RWPE2 (cell line): ENCODE measurements around the gene MKRN2.

Experiments used
- ATAC-seq: fragments of 200-7000 bp; cut with Tn5 transposase; 3 replicates; pipeline ENCODE4 v1.9.1; 2021; ENCODE audit warnings: low read depth
- DNase-seq: peaks from one replicate; pipeline ENCODE4 v3.0.0-alpha.2; 2020; ENCODE audit warnings: low spot score
- H3K27ac ChIP-seq: fragments of 450-650 bp; 2 replicates; pipeline ENCODE4 v1.5.1; 2017; ENCODE audit warnings: mild to moderate bottlenecking; ENCODE audit not compliant: poor library complexity, severe bottlenecking
- H3K27me3 ChIP-seq: fragments of 250-450 bp; sonication (Bioruptor Pico); 2 replicates; pipeline ENCODE4 v1.5.1; 2021; ENCODE audit warnings: mild to moderate bottlenecking, moderate library complexity; ENCODE audit not compliant: insufficient read depth, poor library complexity, severe bottlenecking
- H3K36me3 ChIP-seq: fragments of 250-450 bp; sonication (Bioruptor Pico); 2 replicates; pipeline ENCODE4 v1.5.1; 2020; ENCODE audit warnings: low read depth, mild to moderate bottlenecking, moderate library complexity
- H3K4me1 ChIP-seq: fragments of 250-450 bp; sonication (Bioruptor Pico); 2 replicates; pipeline ENCODE4 v1.5.1; 2021; ENCODE audit warnings: mild to moderate bottlenecking, moderate library complexity; ENCODE audit not compliant: insufficient read depth, poor library complexity, severe bottlenecking
- H3K4me3 ChIP-seq: fragments of 250-450 bp; sonication (Bioruptor Pico); 2 replicates; pipeline ENCODE4 v1.5.1; 2021; ENCODE audit warnings: mild to moderate bottlenecking, moderate library complexity; ENCODE audit not compliant: severe bottlenecking
- H3K9me3 ChIP-seq: fragments of 250-450 bp; sonication (Bioruptor Pico); 2 replicates; pipeline ENCODE4 v1.5.1; 2021; ENCODE audit warnings: mild to moderate bottlenecking, moderate library complexity; ENCODE audit not compliant: severe bottlenecking
- CTCF ChIP-seq: fragments of 450-650 bp; IDR thresholded peaks from one replicate; pipeline ENCODE4 v1.5.1; 2017; ENCODE audit warnings: mild to moderate bottlenecking, moderate library complexity; ENCODE audit not compliant: poor library complexity, severe bottlenecking

The MKRN2 gene

GRCh38 chr3:12545473-12545791 lies 11.5 kb upstream of the MKRN2 start, which contains the start of gene MKRN2OS:
TSS of gene MKRN2OS (minus strand) at chr3:12545499. CDS start at chr3:12545464, 35 bp downstream.
- no peak for TF ChIP-seq CTCF
- DNase-seq: peak; percentile 77
- Histone ChIP-seq H3K36me3 (no peaks in the 10 kb centered on the region), H3K4me1 (no peaks in the 10 kb centered on the region), H3K27me3 (no peaks in the 10 kb centered on the region), H3K9me3 (no peaks in the 10 kb centered on the region), H3K4me3 (peak within 1 kb of the TSS; percentile 25), H3K27ac (peak within 1 kb of the TSS; percentile 12)
- peak; percentile 99 for ATAC-seq

- DNase-seq (no peak), ATAC-seq (no peak)
- no peak for TF ChIP-seq CTCF
- no peak overlapping the region for H3K4me3 ChIP-seq
- peaks cover 5% of the 10 kb centered on the region for H3K4me1 ChIP-seq
- no peaks in the 10 kb centered on the region for H3K27me3 ChIP-seq
- H3K9me3 ChIP-seq: no peaks in the 10 kb centered on the region
- no peaks in the 10 kb centered on the region for H3K36me3 ChIP-seq
- H3K27ac ChIP-seq: no peak overlapping the region
Measured at GRCh38 chr3:12549971-12550760, 6.7 kb upstream of the MKRN2 start.

GRCh38 chr3:12553921-12554391 lies 2.9 kb upstream of the MKRN2 start:
- no peaks in the 10 kb centered on the region for H3K27me3 ChIP-seq
- no peaks in the 10 kb centered on the region for H3K9me3 ChIP-seq
- peak overlapping the region; percentile 29 for H3K4me3 ChIP-seq
- ATAC-seq (no peak; the same call in 2 of the 3 replicates), DNase-seq (no peak)
- H3K27ac ChIP-seq: peak overlapping the region; percentile 18
- no peaks in the 10 kb centered on the region for H3K36me3 ChIP-seq
- peaks cover 12% of the 10 kb centered on the region for H3K4me1 ChIP-seq
- TF ChIP-seq CTCF: no peak

GRCh38 chr3:12556314-12556689 lies 585 bp upstream of the MKRN2 start:
- Histone ChIP-seq H3K36me3 (no peaks in the 10 kb centered on the region), H3K27me3 (no peaks in the 10 kb centered on the region), H3K4me1 (peaks cover 14% of the 10 kb centered on the region), H3K4me3 (peak overlapping the region; percentile 76), H3K9me3 (no peaks in the 10 kb centered on the region), H3K27ac (peak overlapping the region; percentile 70)
- peak; percentile 6; the same call in 2 of the 3 replicates for ATAC-seq
- TF ChIP-seq CTCF: no peak
- no peak for DNase-seq
